Measurements from ENCODE around the gene FREM2. TPM values are rescaled to one million over a fixed set of nuclear protein-coding genes. Genes with fewer than 3 reads are reported as not detected.

The FREM2 gene
- polyA plus RNA-seq, 2 of the 4 experiments (the other 2 are of a cell fraction) = not detected

DNA sequence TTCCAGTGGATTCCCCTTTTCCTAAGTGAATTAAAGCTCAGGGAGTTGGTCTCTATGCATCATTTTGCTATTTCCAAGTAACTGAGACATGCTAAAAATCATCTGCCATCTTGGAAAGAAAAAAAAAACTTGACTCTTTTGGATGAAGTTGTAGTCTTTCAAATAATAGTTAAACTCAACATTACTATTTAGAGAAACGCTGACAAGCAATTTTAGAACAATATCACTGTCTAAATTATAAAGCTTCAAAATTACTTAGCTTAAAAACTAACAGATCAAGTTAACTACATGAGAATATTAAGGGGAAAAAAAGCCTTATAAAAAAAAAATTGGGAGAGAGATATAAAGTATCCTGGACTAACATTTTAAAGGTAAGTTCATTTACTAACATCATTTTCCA is 235.3 kb downstream of the FREM2 start:
- no peak for FAIRE-seq
- ChIA-PET POLR2A (no interaction called here), CTCF (interaction anchor here (0.6 to 1.3 kb wide), 3 partner anchors 20 to 61 kb away, joined by 3 read pairs; no protein-coding TSS in a partner anchor)
- 4% methylated on average over 1 of the region's 1 CpG for WGBS (ENCODE audit: missing lambda C conversion rate)
- no peak for DNase-seq (ENCODE audit: low read depth in 1 of 2, low spot score in 1 of 2)
- Histone ChIP-seq H3K4me1 (no peaks in the 10 kb centered on the region), H3K4me2 (no peak overlapping the region), H3K9me3 (no peaks in the 10 kb centered on the region), H3K4me3 (no peak overlapping the region), H3K27ac (no peak overlapping the region)
- ATAC-seq = no peak
- TF ChIP-seq POLR2A (IDR thresholded peaks at IDR 0.05; ENCODE audit: low read length) (no peak), RAD21 (conservative IDR thresholded peaks at IDR 0.05 in 1 of 2, IDR thresholded peaks at IDR 0.05 in 1 of 2) (no peak)

DNA sequence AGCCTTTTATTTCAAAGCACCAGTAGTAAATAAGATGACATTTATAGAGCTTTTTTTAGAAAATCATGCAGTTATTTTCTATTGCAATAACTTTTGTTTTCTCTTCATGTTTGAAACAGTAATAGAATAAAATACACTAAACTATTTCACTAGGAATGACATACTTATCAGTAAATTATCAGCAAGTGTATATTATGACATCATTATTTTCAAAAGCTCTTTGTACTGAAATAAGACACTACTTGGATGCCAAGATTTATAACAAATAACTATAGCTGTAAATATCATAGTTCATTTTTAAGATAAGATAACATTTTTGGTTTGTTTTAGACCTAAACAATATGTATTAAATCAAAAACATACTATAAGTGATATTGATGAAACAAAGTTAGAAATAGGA is 246.9 kb downstream of the FREM2 start:
- no peak for FAIRE-seq
- no peak for TF ChIP-seq KDM5A (IDR thresholded peaks at IDR 0.05)
- no peak for TF ChIP-seq SREBF2 (IDR thresholded peaks at IDR 0.05)
- no peak for TF ChIP-seq EHF (CRISPR knock-in tag; IDR thresholded peaks at IDR 0.05)
- no peak for TF ChIP-seq HEYL (CRISPR knock-in tag; IDR thresholded peaks at IDR 0.05)
- no peak for TF ChIP-seq ZFP36 (IDR thresholded peaks at IDR 0.05; ENCODE audit: borderline replicate concordance, partially characterized antibody)
- no peak for TF ChIP-seq HOXA7 (CRISPR knock-in tag; IDR thresholded peaks at IDR 0.05)
- TF ChIP-seq, protein P1, sequence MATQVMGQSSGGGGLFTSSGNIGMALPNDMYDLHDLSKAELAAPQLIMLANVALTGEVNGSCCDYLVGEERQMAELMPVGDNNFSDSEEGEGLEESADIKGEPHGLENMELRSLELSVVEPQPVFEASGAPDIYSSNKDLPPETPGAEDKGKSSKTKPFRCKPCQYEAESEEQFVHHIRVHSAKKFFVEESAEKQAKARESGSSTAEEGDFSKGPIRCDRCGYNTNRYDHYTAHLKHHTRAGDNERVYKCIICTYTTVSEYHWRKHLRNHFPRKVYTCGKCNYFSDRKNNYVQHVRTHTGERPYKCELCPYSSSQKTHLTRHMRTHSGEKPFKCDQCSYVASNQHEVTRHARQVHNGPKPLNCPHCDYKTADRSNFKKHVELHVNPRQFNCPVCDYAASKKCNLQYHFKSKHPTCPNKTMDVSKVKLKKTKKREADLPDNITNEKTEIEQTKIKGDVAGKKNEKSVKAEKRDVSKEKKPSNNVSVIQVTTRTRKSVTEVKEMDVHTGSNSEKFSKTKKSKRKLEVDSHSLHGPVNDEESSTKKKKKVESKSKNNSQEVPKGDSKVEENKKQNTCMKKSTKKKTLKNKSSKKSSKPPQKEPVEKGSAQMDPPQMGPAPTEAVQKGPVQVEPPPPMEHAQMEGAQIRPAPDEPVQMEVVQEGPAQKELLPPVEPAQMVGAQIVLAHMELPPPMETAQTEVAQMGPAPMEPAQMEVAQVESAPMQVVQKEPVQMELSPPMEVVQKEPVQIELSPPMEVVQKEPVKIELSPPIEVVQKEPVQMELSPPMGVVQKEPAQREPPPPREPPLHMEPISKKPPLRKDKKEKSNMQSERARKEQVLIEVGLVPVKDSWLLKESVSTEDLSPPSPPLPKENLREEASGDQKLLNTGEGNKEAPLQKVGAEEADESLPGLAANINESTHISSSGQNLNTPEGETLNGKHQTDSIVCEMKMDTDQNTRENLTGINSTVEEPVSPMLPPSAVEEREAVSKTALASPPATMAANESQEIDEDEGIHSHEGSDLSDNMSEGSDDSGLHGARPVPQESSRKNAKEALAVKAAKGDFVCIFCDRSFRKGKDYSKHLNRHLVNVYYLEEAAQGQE (IDR thresholded peaks at IDR 0.05) = no peak
- TF ChIP-seq RNF2 (IDR thresholded peaks at IDR 0.05; ENCODE audit: borderline replicate concordance, low read depth) = no peak
- no peak for TF ChIP-seq ESRRA (IDR thresholded peaks at IDR 0.05; ENCODE audit: borderline replicate concordance, low read length)
- TF ChIP-seq NPAS2 (CRISPR knock-in tag; IDR thresholded peaks at IDR 0.05; ENCODE audit: borderline replicate concordance) = no peak
- no peak for TF ChIP-seq JUN (IDR thresholded peaks at IDR 0.05)
- no peak for TF ChIP-seq EP300 (IDR thresholded peaks at IDR 0.05)
- no peak for DNase-seq (ENCODE audit: low read depth in 1 of 2, low spot score in 1 of 2)
- no peaks in the 10 kb centered on the region for H3K4me1 ChIP-seq
- ATAC-seq = no peak
- POLR2A ChIA-PET = no interaction called here
- H3K9me3 ChIP-seq = no peaks in the 10 kb centered on the region
- no peak overlapping the region for H3K4me3 ChIP-seq
- no peak overlapping the region for H3K27ac ChIP-seq
- no peak overlapping the region for H3K4me2 ChIP-seq
- CTCF ChIA-PET = no interaction called here

Small RNA genes within 50 kb of the gene (small RNA-seq; reads per million reads assigned to genes)
- 0 reads per million in 6 experiments for gene PLA2G12AP2
- 0 reads per million in 6 experiments for gene RNU6-56P
